Neural cell (in vitro differentiated cells): ENCODE measurements around the gene PDCD2. TPM values are rescaled to one million over a fixed set of nuclear protein-coding genes. Genes with fewer than 3 reads are reported as not detected.
"Not testable (repeated sequence)": the region's sequence is repeated elsewhere in the genome, so short reads cannot be mapped to it uniquely, and the experiment has no call there.

ENCODE experiments used
- H2AFZ ChIP-seq: fragments of 200-600, 300-800 bp; sonication (generic), shearing (Covaris generic); 2 replicates; pipeline ENCODE4 v1.6.0; 2014; ENCODE audit warnings: low read depth, mild to moderate bottlenecking, antibody characterized with exemption, low read length, moderate library complexity
- H3F3A ChIP-seq: fragments of 200-600 bp; shearing (Covaris generic); 2 replicates; pipeline ENCODE4 v1.6.1; 2016; ENCODE audit warnings: mild to moderate bottlenecking, moderate library complexity, mixed read lengths, antibody characterized with exemption, low read length; ENCODE audit not compliant: insufficient read depth, poor library complexity, severe bottlenecking
- H3K27ac ChIP-seq: fragments of 200-600, 300-800 bp; sonication (generic), shearing (Covaris generic); 2 replicates; pipeline ENCODE4 v1.5.1; 2014; ENCODE audit warnings: mild to moderate bottlenecking, low read length, moderate library complexity
- H3K27me3 ChIP-seq: fragments of 300-800, 200-600 bp; sonication (generic), shearing (Covaris generic); 2 replicates; pipeline ENCODE4 v1.6.0; 2014; ENCODE audit warnings: mild to moderate bottlenecking, low read depth, low read length, moderate library complexity; ENCODE audit not compliant: insufficient read depth
- H3K36me3 ChIP-seq: fragments of 300-800, 200-600 bp; sonication (generic), shearing (Covaris generic); 2 replicates; pipeline ENCODE4 v1.5.1; 2014; ENCODE audit warnings: mild to moderate bottlenecking, antibody characterized with exemption, low read length, moderate library complexity; ENCODE audit not compliant: insufficient read depth
- H3K4me2 ChIP-seq: fragments of 300-800, 200-600 bp; sonication (generic), shearing (Covaris generic); 2 replicates; pipeline ENCODE4 v1.6.0; 2014; ENCODE audit warnings: mild to moderate bottlenecking, low read length
- H3K4me3 ChIP-seq: fragments of 300-800, 200-600 bp; sonication (generic), shearing (Covaris generic); 2 replicates; pipeline ENCODE4 v1.5.1; 2014; ENCODE audit warnings: mild to moderate bottlenecking, low read length, moderate library complexity
- H3K79me2 ChIP-seq: fragments of 200-600 bp; shearing (Covaris generic); replicated peaks from 2 replicates; pipeline ENCODE4 v1.6.0; 2014; ENCODE audit warnings: mild to moderate bottlenecking, low read length, moderate library complexity; ENCODE audit not compliant: insufficient read depth
- H3K9ac ChIP-seq: fragments of 300-800, 200-600 bp; sonication (generic), shearing (Covaris generic); 2 replicates; pipeline ENCODE4 v1.6.1; 2016; ENCODE audit warnings: mild to moderate bottlenecking, low read length, mixed read lengths
- H3K9me2 ChIP-seq: fragments of 200-600 bp; shearing (Covaris generic); 2 replicates; pipeline ENCODE4 v1.6.1; 2016; ENCODE audit warnings: mild to moderate bottlenecking, low read length, mixed read lengths; ENCODE audit not compliant: insufficient read depth
- H3K9me3 ChIP-seq: fragments of 200-600, 300-800 bp; sonication (generic), shearing (Covaris generic); 2 replicates; pipeline ENCODE4 v1.6.1; 2016; ENCODE audit warnings: mild to moderate bottlenecking, mixed run types, low read length, moderate library complexity, mixed read lengths
- H4K20me1 ChIP-seq: fragments of 200-600 bp; shearing (Covaris generic); 2 replicates; pipeline ENCODE4 v1.6.1; 2016; ENCODE audit warnings: mild to moderate bottlenecking, mixed run types; ENCODE audit not compliant: insufficient read depth
- EP300 ChIP-seq: fragments of 450-650 bp; conservative IDR thresholded peaks from 2 replicates; pipeline ENCODE4 v1.6.1; 2014; ENCODE audit warnings: antibody characterized with exemption, mild to moderate bottlenecking, moderate library complexity; ENCODE audit not compliant: poor library complexity, severe bottlenecking
- EZH2 ChIP-seq: fragments of 200-600, 300-800 bp; shearing (Covaris generic), sonication (generic); IDR thresholded peaks from 2 replicates; pipeline ENCODE4 v1.6.1; 2014; ENCODE audit warnings: antibody characterized with exemption, low read length, borderline replicate concordance, mild to moderate bottlenecking; ENCODE audit not compliant: insufficient read depth, poor library complexity, severe bottlenecking
- MXI1 ChIP-seq: fragments of 450-650 bp; conservative IDR thresholded peaks from 2 replicates; pipeline ENCODE4 v1.6.1; 2014; ENCODE audit warnings: antibody characterized with exemption, mild to moderate bottlenecking; ENCODE audit not compliant: poor library complexity, severe bottlenecking
- POLR2AphosphoS5 ChIP-seq: IDR thresholded peaks from 2 replicates; pipeline ENCODE4 v1.6.1; 2012
- RAD21 ChIP-seq: fragments of 450-650 bp; conservative IDR thresholded peaks from 2 replicates; pipeline ENCODE4 v1.6.1; 2014; ENCODE audit warnings: antibody characterized with exemption, mild to moderate bottlenecking, moderate library complexity
- REST ChIP-seq: IDR thresholded peaks from 2 replicates; pipeline ENCODE4 v1.6.1; 2012; ENCODE audit warnings: borderline replicate concordance
- SMC3 ChIP-seq: fragments of 450-650 bp; conservative IDR thresholded peaks from 2 replicates; pipeline ENCODE4 v1.6.1; 2014; ENCODE audit warnings: antibody characterized with exemption, mild to moderate bottlenecking, moderate library complexity; ENCODE audit not compliant: poor library complexity
- TAF1 ChIP-seq: IDR thresholded peaks from 2 replicates; pipeline ENCODE4 v1.6.1; 2012; ENCODE audit warnings: low read depth
- polyA plus RNA-seq: library from polyadenylated mRNA; depleted of rRNA; stranded (reverse); fragments of >200 nt; gene quantifications from 2 replicates; pipeline ENCODE4 v1.2.3, GENCODE V29; 2014
- TF ChIP-seq, protein P1 (sequence below): fragments of 450-650 bp; IDR thresholded peaks from 2 replicates; pipeline ENCODE4 v1.5.1; 2014; ENCODE audit warnings: antibody characterized with exemption, mild to moderate bottlenecking, moderate library complexity; ENCODE audit not compliant: poor library complexity, severe bottlenecking

Gene PDCD2
- polyA plus RNA-seq, 1 donor from 2014 or later: 132 TPM

- Histone ChIP-seq H3K79me2 (no peaks in the 10 kb centered on the region), H3K27me3 (no peaks in the 10 kb centered on the region), H2AFZ (no peak overlapping the region), H4K20me1 (no peaks in the 10 kb centered on the region), H3K4me3 (no peak overlapping the region), H3K4me2 (no peak overlapping the region), H3K36me3 (no peaks in the 10 kb centered on the region), H3K9ac (no peak overlapping the region), H3K9me3 (no peaks in the 10 kb centered on the region), H3F3A (no peaks in the 10 kb centered on the region), H3K9me2 (no peaks in the 10 kb centered on the region), H3K27ac (no peak overlapping the region)
- no peak for TF ChIP-seq MXI1
- TF ChIP-seq, protein P1, sequence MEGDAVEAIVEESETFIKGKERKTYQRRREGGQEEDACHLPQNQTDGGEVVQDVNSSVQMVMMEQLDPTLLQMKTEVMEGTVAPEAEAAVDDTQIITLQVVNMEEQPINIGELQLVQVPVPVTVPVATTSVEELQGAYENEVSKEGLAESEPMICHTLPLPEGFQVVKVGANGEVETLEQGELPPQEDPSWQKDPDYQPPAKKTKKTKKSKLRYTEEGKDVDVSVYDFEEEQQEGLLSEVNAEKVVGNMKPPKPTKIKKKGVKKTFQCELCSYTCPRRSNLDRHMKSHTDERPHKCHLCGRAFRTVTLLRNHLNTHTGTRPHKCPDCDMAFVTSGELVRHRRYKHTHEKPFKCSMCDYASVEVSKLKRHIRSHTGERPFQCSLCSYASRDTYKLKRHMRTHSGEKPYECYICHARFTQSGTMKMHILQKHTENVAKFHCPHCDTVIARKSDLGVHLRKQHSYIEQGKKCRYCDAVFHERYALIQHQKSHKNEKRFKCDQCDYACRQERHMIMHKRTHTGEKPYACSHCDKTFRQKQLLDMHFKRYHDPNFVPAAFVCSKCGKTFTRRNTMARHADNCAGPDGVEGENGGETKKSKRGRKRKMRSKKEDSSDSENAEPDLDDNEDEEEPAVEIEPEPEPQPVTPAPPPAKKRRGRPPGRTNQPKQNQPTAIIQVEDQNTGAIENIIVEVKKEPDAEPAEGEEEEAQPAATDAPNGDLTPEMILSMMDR: peak; percentile 93
- TF ChIP-seq RAD21: peak; percentile 97
- TF ChIP-seq EZH2: no peak
- peak; percentile 98 for TF ChIP-seq SMC3
- TF ChIP-seq TAF1: no peak
- TF ChIP-seq POLR2AphosphoS5: no peak
- no peak for TF ChIP-seq EP300
- no peak for TF ChIP-seq REST
These were observed 54.5 kb downstream of the PDCD2 start for GRCh38 chr6:170529839-170530469.

GRCh38 chr6:170527995-170528394, 56.4 kb downstream of the PDCD2 start:
- not testable (repeated sequence) for H3F3A ChIP-seq, H3K9ac ChIP-seq, H3K4me3 ChIP-seq, H3K36me3 ChIP-seq, H3K9me3 ChIP-seq, H3K27ac ChIP-seq, H4K20me1 ChIP-seq, H3K9me2 ChIP-seq, H3K27me3 ChIP-seq, H3K79me2 ChIP-seq, H2AFZ ChIP-seq, H3K4me2 ChIP-seq

DNA sequence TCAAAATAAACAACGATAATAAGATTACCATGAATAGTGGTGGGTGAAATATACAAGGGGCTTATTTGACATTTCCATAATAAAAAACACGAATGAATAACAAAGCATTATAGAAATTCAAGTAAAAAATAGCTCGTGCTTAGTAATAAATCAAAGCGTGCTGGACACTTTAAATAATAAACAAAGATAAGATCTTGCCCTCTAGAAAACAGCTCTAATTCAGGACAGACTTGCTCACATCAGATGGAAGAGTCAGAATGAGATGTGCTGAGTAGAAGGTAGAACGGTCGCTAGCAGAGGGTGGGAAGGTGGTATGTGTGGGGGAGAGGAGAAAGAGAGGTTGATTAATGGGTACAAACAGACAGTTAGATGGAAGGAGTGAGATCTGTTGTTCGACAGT, 58.6 kb downstream of the PDCD2 start:
- Histone ChIP-seq H2AFZ (no peak overlapping the region), H3K9me2 (no peaks in the 10 kb centered on the region), H3K79me2 (no peaks in the 10 kb centered on the region), H3K4me3 (no peak overlapping the region), H4K20me1 (no peaks in the 10 kb centered on the region), H3K9ac (no peak overlapping the region), H3F3A (no peaks in the 10 kb centered on the region), H3K27ac (peak overlapping the region; percentile 29), H3K36me3 (no peaks in the 10 kb centered on the region), H3K4me2 (no peak overlapping the region), H3K27me3 (no peaks in the 10 kb centered on the region), H3K9me3 (no peaks in the 10 kb centered on the region)
- TF ChIP-seq EP300 (no peak), REST (no peak), MXI1 (no peak), POLR2AphosphoS5 (no peak), TAF1 (no peak), SMC3 (no peak), EZH2 (no peak), RAD21 (no peak)
- TF ChIP-seq, protein P1: no peak
